GM21717 (cell line): ENCODE results near the gene VBP1.
"Not testable (repeated sequence)": the region's sequence is repeated elsewhere in the genome, so short reads cannot be mapped to it uniquely, and the experiment has no call there.

ENCODE experiments used
- ATAC-seq: cut with Tn5 transposase; IDR thresholded peaks from one replicate; pipeline ENCODE4 v1.9.1; 2021; ENCODE audit warnings: mild to moderate bottlenecking, moderate library complexity; ENCODE audit not compliant: unreplicated experiment

VBP1 gene

DNA sequence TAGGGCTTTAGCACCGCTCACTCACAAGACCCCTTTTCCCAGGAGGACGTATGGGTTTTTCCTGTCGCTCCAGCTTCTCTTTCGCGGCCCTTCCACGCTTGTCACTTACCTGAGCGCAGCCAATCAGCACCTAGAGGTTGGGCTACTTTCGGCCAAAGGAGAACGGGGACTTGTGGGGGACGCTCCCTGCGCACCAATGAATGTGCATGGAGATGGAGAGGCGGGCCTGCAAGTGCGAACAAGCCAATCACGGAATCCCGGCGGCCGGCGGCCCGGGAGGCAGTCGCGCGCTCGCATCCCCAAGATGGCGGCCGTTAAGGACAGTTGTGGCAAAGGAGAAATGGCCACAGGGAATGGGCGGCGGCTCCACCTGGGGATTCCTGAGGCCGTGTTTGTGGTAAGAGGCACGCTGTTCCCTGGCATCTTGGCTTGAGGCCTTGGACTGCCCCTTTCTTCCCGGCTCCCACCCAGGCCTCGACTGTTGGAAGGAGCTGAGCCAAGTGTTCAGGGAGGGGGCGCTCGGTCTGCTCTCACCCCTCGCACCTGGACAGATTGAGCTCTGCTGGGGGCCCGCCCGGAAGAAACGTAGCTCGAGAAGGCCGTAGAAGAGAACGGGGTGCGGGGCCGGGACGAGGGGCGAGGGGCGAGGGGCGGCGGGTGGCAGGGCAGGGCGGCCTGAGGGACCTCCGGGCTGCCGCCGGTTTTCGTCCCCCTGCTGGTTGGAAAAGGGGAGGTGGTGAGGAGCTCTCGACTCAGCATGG, at the start of gene VBP1:
TSS of gene VBP1 (plus strand) at position 282 of the 761 bp plus-strand sequence. CDS start at position 305, 23 bp downstream.
- peak; percentile 97 for ATAC-seq

DNA sequence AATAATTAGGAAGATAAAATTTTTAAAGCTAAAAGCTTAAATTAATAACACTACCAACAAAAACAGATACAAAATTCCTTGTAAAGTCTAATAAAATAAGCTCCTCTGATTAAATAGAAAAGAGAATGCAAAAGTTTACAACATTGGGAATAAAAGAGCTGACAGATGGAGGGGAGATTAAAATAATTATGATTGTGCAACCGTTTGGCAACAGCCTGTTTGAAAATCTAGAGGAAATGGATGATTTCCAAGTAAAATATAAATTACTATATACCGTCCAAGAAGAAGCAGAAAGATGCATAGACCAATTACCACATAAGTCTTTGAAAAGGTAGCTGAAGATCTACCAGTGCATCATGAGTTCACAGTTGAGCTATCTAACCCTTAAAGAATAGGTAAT, 46.4 kb upstream of the VBP1 start:
- no peak for ATAC-seq

GRCh38 chrX:155179346-155179997, 36.8 kb upstream of the VBP1 start:
- no peak for ATAC-seq

GRCh38 chrX:155188786-155189185, 27.5 kb upstream of the VBP1 start:
- no peak for ATAC-seq

DNA sequence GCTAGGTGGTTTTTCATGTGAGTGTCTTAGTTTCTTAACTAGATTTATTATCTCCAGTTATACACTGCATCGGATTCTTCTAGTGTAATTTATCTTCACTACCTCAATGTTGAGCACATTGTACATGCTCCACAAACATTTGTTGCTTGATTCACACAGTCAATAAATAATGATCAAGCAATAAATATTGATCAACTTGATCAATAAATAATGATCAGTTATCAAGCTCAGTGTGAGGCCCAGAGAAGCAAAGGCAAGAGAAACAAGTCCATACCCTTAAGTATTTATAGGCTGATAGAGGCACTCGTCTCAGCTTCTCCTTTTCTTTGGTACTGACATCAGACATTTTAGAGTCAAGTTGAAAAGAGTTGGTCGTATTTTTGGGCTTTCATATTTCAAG, 5.1 kb upstream of the VBP1 start:
- no peak for ATAC-seq

DNA sequence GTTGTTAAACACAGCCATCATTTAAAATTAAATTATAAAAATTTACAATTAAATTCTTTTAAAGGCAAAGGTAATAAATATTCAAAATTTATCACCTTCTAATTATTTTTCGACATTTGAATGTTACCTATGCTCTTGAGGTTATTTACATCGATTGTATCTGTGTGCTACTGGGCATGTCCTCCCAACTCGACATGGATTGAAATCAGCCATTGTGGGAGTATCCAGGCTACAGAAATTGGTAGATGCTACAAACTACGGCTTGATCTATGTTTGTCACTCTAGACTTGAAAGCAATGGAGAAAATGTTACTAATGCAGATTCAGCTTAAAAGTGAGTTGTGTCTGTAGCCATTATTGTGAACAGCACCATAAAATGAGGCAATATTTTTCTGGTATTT, 2.5 kb upstream of the VBP1 start:
- ATAC-seq = no peak

DNA sequence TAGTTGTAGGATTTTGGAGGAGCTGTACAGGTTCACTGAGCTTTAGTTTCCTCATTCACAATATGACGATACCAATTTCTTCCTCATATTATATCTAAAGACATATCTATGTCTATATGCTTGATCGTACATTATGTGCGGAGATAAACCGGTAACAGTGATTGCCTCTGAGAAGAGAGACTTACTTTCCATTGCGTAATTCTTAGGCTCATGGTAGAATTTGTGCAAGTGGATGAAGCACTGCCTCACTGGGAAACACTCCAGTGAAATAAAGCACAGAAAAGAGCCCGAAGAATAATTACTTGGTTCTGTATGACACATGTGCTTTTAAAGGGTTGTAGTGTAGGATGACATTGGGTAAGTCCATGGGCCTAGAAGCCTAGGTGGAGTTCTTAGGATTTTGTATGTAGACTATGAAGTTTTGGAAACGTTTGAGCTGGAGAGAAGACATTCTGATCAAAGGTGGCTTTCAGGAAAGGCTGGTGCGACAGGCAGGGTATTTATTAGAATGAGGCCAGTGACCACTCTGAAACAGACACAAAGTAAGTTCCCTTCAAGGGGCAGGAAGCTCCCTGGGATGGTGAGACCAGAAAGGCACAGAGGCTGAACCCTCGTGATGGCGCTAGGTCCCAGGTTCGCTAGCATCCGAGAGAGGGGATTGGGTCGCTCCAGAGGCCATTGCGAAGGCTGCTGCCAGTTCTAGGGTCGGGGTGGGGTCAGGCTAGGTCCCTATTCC, 649 bp upstream of the VBP1 start:
- ATAC-seq = peak; percentile 36

DNA sequence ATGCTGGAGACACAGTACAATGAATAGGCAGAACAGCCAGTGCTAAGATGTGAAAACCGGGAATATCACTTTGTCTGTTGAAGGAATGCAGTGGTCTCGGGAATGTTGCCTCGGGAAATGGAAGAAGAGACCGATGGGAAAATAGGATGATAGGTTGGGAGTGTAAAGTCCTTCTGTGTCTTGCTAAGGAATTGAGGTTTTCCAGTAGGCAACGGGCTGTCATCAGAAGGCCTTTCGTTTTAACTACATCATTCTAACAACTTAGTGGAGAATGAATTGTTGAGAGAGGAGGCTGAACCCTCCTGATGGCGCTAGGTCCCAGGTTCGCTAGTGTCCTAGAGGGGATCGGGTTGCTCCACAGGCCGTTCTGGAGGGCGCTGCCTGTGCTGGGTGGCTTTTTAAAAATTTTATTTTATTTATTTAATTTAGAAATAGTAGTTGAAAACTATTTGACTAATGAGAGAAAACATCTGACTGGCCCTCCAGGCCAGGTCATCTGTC, 730 bp downstream of the VBP1 start:
- ATAC-seq = no peak

- no peak for ATAC-seq
These were observed 2.5 kb downstream of the VBP1 start for GRCh38 chrX:155218777-155219176.

GRCh38 chrX:155221351-155221750, 5.1 kb downstream of the VBP1 start:
- ATAC-seq = no peak

- not testable (repeated sequence) for ATAC-seq
These were observed 7.5 kb downstream of the VBP1 start for GRCh38 chrX:155223746-155224145.

- ATAC-seq = no peak
These were observed 9.5 kb downstream of the VBP1 start for GRCh38 chrX:155225774-155226173.

- ATAC-seq = peak; percentile 95
These were observed 14.9 kb downstream of the VBP1 start for GRCh38 chrX:155231163-155231562.

- ATAC-seq = no peak
These were observed 19.6 kb downstream of the VBP1 start for GRCh38 chrX:155235891-155236290.

DNA sequence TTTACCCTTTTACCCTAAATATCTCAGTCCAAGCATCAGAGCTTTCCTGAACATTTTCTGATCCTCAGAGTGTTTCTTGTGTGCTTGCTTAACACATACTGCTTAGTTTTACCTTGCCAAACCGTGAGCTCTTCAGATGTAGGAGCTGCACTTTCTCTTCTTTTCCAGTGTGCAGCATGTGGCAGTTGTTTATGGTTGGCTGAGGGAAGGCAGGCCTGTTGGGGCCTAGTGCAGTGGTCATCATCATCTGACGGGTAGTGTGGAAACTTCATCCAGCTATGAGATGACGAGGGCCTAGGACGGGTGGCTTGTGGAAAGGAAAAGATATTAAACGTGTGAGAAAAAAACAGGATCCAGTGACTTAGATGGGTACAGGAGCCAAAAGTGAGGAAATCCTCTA, 21.5 kb downstream of the VBP1 start:
- no peak for ATAC-seq

DNA sequence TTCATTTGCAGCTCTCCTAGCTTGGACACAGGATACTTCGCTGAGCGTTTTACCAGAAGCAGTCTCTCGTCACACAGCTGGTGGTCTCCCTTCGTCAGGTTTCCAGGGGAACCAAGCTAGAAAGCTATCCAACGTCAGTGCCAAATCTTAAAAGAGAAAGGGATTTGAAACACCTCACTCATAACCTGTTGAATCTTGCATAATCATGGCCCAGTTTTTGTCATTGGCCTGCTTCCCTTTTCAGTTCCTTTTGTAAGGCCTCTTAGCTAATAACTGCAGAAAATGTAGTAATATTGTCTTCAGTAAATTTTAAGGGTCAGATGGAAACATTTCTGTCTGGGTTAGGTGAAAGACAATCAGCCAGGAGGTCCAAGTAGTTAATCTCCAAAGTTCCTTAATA, 26.0 kb downstream of the VBP1 start:
- ATAC-seq = no peak

- no peak for ATAC-seq
These were observed 30.5 kb downstream of the VBP1 start for GRCh38 chrX:155246748-155247147.

- no peak for ATAC-seq
These were observed 31.2 kb downstream of the VBP1 start for GRCh38 chrX:155247497-155247896.

GRCh38 chrX:155251391-155251790, 35.1 kb downstream of the VBP1 start:
- no peak for ATAC-seq

GRCh38 chrX:155259752-155260151, 43.5 kb downstream of the VBP1 start:
- ATAC-seq = no peak

- no peak for ATAC-seq
These were observed 46.9 kb downstream of the VBP1 start for GRCh38 chrX:155262970-155263754.
